ENCODE data around the gene ADK. TPM values are rescaled to one million over a fixed set of nuclear protein-coding genes. Genes with fewer than 3 reads are reported as not detected.

The ADK gene
- total RNA-seq, 4 donors from 2014 or later = 15.9 to 28.8 (median 23.3) TPM

- in situ Hi-C loops (cut with MboI; ENCODE audit: low sequenced_read_pairs in 4 of 4) = no loop called here
- no peak for ATAC-seq
Measured at GRCh38 chr10:74644738-74645137, 493.7 kb downstream of the ADK start.

GRCh38 chr10:74645692-74646091 lies 494.7 kb downstream of the ADK start:
- no peak overlapping the region for H3K4me3 ChIP-seq
- DNase-seq (no peak), ATAC-seq (no peak)
- in situ Hi-C loops (cut with MboI; ENCODE audit: low sequenced_read_pairs in 4 of 4) = no loop called here
- H3K36me3 ChIP-seq = no peaks in the 10 kb centered on the region
- no peak overlapping the region for H3K27ac ChIP-seq
- intact Hi-C loops (cut with DNase I; ENCODE audit: low total_unique reads) = no loop called here
- peaks cover 8 to 9% of the 10 kb centered on the region in 2 donors for H3K4me1 ChIP-seq
- no peak for TF ChIP-seq CTCF (IDR thresholded peaks at IDR 0.05 in 4 of 5, conservative IDR thresholded peaks at IDR 0.05 in 1 of 5)
- no peak for TF ChIP-seq POLR2A (IDR thresholded peaks at IDR 0.05)
- no peaks in the 10 kb centered on the region for H3K27me3 ChIP-seq
- no peaks in the 10 kb centered on the region for H3K9me3 ChIP-seq

More at GRCh38 chr10:74644738-74645137, 493.7 kb downstream of the ADK start:
- Histone ChIP-seq H3K4me1 (peaks cover 12 to 14% of the 10 kb centered on the region in 2 donors), H3K9me3 (no peaks in the 10 kb centered on the region), H3K27ac (no peak overlapping the region), H3K27me3 (no peaks in the 10 kb centered on the region), H3K4me3 (no peak overlapping the region), H3K36me3 (no peaks in the 10 kb centered on the region)
- intact Hi-C loops (cut with DNase I; ENCODE audit: low total_unique reads) = no loop called here
- no peak for DNase-seq
- no peak for TF ChIP-seq CTCF (IDR thresholded peaks at IDR 0.05 in 4 of 5, conservative IDR thresholded peaks at IDR 0.05 in 1 of 5)
- no peak for TF ChIP-seq POLR2A (IDR thresholded peaks at IDR 0.05)

- intact Hi-C loops (cut with DNase I; ENCODE audit: low total_unique reads) = no loop called here
- TF ChIP-seq CTCF (IDR thresholded peaks at IDR 0.05 in 4 of 5, conservative IDR thresholded peaks at IDR 0.05 in 1 of 5) = no peak
- TF ChIP-seq POLR2A (IDR thresholded peaks at IDR 0.05) = no peak
Measured at GRCh38 chr10:74650613-74651012, 499.6 kb downstream of the ADK start.

GRCh38 chr10:74651565-74651964 lies 500.5 kb downstream of the ADK start:
- ATAC-seq = no peak
- H3K36me3 ChIP-seq = no peaks in the 10 kb centered on the region
- intact Hi-C loops (cut with DNase I; ENCODE audit: low total_unique reads) (no loop called here), in situ Hi-C loops (cut with MboI; ENCODE audit: low sequenced_read_pairs in 4 of 4) (no loop called here)
- DNase-seq = no peak
- no peaks in the 10 kb centered on the region for H3K27me3 ChIP-seq
- TF ChIP-seq CTCF (IDR thresholded peaks at IDR 0.05 in 4 of 5, conservative IDR thresholded peaks at IDR 0.05 in 1 of 5) = no peak
- no peak for TF ChIP-seq POLR2A (IDR thresholded peaks at IDR 0.05)
- no peak overlapping the region for H3K27ac ChIP-seq
- no peak overlapping the region for H3K4me3 ChIP-seq
- no peaks in the 10 kb centered on the region for H3K9me3 ChIP-seq
- peaks cover 4 to 9% of the 10 kb centered on the region in 2 donors for H3K4me1 ChIP-seq

More at GRCh38 chr10:74650613-74651012, 499.6 kb downstream of the ADK start:
- H3K4me1 ChIP-seq = peaks cover 4 to 9% of the 10 kb centered on the region in 2 donors
- no peak for ATAC-seq
- no peaks in the 10 kb centered on the region for H3K27me3 ChIP-seq
- in situ Hi-C loops (cut with MboI; ENCODE audit: low sequenced_read_pairs in 4 of 4) = no loop called here
- H3K4me3 ChIP-seq = no peak overlapping the region
- no peaks in the 10 kb centered on the region for H3K9me3 ChIP-seq
- no peaks in the 10 kb centered on the region for H3K36me3 ChIP-seq
- no peak for DNase-seq
- H3K27ac ChIP-seq = no peak overlapping the region

GRCh38 chr10:74652664-74653063 lies 501.6 kb downstream of the ADK start:
- TF ChIP-seq CTCF (IDR thresholded peaks at IDR 0.05 in 4 of 5, conservative IDR thresholded peaks at IDR 0.05 in 1 of 5) (no peak), POLR2A (IDR thresholded peaks at IDR 0.05) (no peak)
- ATAC-seq (no peak), DNase-seq (no peak)
- Histone ChIP-seq H3K4me3 (no peak overlapping the region), H3K4me1 (peaks cover 4 to 9% of the 10 kb centered on the region in 2 donors), H3K36me3 (no peaks in the 10 kb centered on the region), H3K27me3 (no peaks in the 10 kb centered on the region), H3K27ac (no peak overlapping the region), H3K9me3 (no peaks in the 10 kb centered on the region)
- in situ Hi-C loops (cut with MboI; ENCODE audit: low sequenced_read_pairs in 4 of 4) = no loop called here
- intact Hi-C loops (cut with DNase I; ENCODE audit: low total_unique reads) = no loop called here
